NCI-H460 (cell line): ENCODE measurements around the gene REV3L. TPM values are rescaled to one million over a fixed set of nuclear protein-coding genes. Genes with fewer than 3 reads are reported as not detected.

ENCODE experiments used
- total RNA-seq: library from RNA; depleted of rRNA; stranded (reverse); fragments of >200 nt; shearing (Covaris generic); gene quantifications from 2 replicates; pipeline ENCODE4 v1.2.3, GENCODE V29; 2014; rRNA removed

Gene REV3L
- total RNA-seq, 1 experiment from 2014 or later: 11.3 TPM

Other genes with a start within 250 kb of the REV3L start
- 22.1 and 27.1 TPM in 2 replicates for gene TRAF3IP2, start 122.7 kb upstream of the REV3L start, total RNA-seq